HG03565 (cell line): ENCODE results near the gene STX19.

ENCODE experiments used
- ATAC-seq: cut with Tn5 transposase; IDR thresholded peaks from one replicate; pipeline ENCODE4 v1.9.1; 2021; ENCODE audit warnings: mild to moderate bottlenecking, moderate library complexity; ENCODE audit not compliant: unreplicated experiment

Gene STX19

DNA sequence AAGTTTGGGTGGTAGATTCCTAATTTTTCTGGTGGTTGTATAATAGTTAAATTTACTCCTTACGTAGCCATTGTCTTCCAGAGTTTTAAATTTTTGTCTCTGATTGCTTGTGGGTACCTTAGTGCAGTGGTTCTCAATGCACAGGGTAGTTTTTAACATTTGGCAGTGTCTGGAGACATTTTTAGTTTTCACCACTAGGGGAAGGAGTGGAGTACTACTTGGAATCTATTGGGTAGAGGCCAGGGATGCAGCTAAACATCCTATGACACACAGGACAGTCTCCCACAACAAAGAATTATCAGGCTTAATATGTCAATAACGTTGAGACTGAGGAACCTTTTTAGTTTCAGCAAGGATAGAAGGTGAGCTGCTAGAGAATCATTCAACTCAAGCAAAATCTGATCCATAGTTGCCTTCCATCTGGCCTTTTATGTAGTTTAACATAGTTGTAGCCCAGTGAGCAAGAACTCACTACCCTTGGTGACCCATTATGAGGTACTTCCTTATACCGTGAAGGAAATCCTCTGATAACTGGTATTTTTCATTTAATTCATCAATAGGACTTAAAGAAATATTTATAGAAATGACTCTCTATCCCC is 8.6 kb upstream of the STX19 start:
- ATAC-seq = peak; percentile 74

DNA sequence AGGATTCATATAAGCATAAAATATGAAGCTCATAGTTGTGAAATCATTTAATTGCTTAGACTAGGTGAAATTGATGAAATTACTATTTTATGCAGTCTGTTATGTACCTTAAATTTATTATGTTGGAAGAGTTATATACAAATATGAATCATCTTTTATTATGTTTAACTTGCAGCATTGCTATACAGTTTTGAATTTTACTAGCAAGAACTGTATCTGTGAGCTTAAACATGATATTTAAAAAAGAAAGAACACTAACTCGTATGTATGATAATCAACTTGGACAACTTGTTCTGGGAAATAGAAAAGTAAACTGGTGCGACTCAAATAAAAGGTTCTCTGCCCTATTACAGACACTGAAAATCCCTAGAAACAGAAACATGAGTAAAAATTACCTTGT is 1.8 kb downstream of the STX19 start:
- no peak for ATAC-seq

DNA sequence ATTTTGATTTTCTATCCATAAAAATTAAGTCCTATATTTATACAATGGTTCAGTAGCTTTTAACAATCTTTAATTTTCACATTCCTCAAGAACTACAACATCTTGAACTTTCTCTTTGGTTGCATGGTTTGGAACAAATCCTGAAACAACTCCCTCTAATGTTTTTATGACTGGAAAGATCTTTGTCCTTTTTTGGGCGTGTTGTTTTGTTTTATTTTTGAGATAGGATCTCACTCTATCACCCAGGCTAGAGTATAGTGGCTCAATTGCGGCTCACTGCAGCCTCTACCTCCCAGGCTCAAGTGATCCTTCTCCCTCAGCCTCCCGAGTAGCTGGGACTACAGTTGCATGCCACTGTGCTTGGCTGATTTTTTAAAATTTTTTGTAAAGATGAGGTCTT is 4.0 kb downstream of the STX19 start:
- no peak for ATAC-seq

DNA sequence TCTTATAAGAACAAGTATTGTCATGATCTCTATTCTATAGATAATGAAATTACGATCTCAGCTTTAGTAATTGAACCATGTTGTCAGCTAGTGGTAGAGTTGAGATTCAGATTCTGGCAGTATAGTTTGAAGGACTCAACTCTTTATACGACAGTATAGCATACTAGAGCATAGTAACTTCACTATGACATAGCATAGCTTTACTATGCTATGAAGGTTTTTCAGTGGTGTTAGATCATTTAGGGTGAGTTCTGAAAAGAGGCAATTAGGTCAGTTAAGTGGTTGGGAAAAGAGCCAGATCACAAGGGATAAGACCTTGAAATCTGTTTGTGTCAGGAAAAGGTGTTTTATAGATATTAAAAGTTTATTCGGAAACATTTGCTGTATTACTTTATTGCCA is 8.1 kb downstream of the STX19 start:
- no peak for ATAC-seq

DNA sequence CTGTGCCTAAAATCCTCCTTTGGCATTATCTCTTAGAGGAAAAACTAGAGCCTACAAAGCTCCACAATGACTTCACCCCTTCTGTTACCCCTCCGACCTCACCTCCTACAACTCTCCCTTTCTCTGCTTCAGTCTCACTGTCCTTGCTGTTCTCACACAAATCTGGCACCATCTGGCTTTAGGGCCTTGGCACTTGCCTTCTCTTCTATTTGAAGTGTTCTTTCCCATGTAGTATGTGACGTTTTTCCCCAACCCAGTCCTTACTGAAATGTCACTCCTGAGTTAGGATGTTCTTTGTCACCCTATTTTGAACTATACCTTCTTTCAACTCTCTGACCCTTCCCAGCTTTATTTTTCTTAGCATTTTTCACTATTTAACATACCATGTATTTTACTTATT is 8.7 kb downstream of the STX19 start:
- no peak for ATAC-seq

DNA sequence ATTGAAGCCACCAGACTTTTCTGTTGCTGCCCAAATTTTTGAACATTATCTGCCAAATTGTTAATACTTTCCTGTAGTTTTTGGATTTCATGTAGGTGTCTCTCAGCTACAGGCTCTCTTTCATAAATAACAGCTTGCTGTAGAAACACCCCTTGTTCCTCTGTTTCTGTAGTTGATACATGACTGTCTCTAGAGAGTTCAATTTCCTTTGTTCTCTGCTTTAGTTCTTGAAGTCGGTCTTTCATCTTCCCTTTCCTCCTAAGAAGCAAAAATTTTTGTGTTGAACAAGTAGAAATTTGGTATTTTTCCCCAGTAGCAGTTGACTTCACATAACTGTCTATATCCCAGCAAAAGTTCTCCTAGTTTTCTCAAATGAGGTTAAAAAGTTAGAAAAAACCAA is 13.4 kb downstream of the STX19 start:
- no peak for ATAC-seq

DNA sequence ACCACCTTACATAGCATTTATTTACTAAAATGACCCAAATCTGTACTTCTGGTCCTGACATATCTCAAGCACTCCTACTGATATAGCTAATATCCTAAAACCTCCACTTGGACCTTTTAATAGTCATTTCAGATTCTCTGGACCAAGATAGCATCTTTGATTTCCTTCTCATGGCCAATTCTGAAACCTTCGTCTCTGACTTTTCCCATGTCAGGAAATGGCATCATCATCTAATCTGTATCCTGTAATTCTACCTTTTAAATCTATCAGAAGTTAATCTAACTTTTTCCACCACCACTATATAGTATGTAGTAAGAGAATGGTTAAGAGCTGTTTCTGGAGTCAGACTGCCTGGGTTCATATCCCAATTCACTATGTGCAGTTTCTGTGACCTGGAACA is 16.2 kb downstream of the STX19 start:
- no peak for ATAC-seq

DNA sequence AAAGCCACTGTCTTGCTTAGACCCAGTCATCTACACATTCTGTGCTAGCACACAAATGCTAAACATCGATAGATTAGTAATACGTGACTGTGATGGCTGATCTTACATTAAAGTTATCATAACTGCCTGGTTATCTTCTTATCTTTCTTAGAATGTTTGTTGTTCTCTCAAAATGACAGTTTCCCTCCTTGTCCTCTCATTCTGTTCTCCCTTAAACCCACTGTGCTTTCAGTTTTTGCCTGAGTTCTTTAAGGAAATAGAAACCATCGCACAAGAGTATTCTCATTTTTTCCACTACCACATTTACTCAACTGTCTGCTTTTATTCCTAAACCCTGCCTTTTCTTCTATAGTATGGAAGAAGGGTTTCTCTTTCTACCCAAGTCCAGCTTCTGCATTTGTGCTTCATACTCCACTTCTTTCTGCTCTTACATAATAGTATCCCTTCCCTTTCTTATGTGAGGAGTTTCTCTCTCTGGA is 17.1 kb downstream of the STX19 start:
- no peak for ATAC-seq

DNA sequence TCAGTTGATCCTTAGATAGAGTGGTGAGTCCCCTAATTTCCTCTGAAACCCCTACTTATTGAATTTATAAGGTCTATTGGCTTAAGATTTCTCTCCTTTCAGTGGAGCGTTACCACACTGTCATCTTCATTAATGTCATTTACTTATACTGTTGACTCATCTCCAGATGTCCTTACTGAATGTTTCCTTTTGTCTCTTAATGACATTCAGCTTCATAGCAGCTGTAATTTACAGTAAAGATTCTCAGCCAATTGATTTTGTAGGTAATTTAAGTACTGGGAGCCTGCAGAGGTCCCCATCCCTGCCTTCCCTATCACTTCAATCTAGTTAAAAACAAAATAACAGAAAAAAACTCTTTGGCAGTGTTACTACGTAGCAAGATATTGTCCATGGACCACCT is 18.8 kb downstream of the STX19 start:
- ATAC-seq = no peak

DNA sequence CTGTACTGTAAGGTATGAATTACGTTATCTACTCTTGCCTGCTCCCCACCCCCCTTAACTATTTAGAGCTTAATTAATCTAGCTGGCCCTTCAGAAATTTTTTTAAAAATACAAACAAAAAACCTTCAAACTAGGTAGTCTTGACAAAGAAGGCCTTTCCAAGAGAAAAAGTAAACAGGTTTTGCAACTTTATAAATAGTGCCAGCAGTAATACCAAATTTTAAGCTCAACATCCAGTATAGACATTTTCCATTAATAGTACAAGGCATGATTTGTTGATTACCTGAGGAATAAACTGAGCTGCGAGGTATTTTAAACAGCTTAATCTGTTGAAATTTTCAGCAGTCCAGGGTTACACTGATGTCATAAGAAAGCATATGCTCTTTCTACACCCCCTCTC is 20.1 kb downstream of the STX19 start:
- no peak for ATAC-seq

DNA sequence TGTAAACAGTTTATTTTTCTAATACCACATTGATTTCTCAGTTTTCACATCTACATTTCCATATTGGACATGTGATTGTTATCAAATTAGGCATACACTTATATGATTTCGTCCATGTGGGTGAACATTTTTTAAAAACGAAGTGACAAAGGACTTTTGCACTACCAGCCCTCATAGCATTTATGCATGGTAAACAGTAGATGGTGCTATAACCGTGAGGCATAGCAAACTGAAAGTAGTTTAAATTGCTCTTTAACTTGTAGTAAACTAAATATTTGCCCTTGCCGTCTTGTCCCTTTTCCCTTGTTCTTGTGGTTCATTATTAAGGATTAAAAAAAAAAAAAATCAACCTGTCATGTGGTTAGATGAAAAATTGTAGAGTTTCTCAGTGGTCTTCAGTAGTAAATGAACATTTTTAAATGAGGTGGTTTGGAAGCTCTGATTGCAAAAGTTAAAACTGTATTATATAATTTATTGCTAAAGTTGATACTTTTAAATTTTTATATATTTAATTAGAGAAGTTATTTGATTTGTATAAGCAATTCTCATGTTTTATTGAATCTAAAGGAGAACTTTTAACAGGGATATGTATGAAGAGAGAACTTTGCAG is 24.0 kb downstream of the STX19 start:
- ATAC-seq = peak; percentile 87

DNA sequence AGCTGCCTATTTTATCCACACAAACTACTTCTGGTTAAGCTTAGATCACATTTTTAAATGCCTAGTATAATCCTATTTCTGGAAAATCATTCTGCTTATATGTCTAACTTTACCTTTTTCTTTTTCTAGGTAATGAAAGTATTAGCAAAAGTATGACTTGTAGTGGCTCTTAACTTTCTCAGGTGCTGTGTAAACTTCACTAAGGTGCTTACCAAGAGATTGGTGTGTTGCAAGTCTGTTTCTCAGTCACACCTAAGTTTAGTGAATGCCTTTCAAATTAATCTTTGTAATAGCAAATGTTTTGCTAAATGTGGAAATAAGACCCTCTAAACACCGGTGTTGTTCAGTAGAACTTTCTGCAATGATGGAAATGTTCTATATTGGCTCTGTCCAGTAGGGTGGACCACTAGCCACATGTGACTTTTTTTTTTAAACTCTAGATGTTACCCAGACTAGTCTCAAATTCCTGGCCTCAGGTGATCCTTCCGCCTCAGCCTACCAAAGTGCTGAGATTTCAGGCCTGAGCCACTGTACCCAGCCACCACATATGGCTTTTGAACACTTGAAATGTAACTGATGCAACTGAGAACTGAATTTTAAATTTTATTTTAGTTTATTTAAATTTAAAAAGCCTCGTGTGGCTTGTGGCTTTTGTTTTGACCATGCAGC is 26.4 kb downstream of the STX19 start:
- ATAC-seq = no peak

DNA sequence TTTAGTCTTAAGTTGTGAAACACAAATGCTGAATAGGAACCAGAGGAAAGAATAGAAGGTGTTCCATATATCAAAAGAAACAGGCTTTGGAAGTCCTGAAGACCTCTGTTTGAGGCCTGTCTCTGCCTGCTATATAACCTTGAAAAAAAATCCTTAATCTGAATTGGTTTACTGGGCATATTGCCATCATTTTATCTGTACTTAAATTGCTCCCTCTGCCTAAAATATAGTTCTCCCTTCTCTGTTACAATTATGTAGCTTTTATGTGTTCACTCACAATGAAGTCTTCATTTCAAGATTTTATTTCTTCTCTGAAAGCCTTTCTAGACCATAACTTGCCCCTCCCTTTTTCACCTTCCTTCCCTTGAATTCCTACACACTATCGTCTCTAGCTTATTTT is 27.2 kb downstream of the STX19 start:
- ATAC-seq = no peak

DNA sequence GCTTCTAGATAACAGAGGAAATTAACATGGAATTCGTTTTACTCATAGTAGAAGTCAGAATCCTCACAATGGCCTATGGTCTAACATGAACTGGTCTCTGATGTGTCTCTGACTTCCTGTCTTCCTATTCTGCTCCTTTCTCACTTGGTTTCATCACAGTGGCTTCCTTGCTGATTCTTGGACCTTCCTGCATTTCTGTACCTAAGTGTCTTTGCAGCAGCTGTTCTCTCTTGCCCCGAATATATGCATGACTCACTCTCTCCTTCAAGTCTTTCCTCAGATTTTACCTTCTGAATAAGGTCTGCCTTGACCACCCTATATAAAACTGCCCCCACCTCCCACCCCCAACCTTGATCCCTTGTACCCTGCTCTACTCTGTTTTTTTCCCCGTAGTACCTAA is 34.3 kb downstream of the STX19 start:
- ATAC-seq = no peak

DNA sequence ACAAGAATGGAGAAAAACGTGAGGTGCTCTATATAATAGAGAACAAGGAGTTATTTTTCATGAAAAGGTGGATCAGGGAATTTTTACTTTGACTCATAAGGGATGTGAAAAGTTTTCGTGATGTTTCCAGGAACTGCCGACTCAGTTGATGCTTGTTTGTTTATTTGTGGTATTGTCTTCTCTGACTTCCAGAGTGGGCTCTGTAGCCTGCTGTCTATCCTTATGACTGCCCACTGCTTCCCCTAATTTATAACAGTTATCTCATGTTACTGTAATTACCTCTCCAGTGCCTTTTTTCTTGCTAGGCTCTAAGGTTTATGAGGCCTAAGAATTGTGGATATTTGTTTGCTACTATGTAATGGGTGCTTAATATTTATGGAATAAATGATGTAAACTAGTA is 36.2 kb downstream of the STX19 start:
- no peak for ATAC-seq

DNA sequence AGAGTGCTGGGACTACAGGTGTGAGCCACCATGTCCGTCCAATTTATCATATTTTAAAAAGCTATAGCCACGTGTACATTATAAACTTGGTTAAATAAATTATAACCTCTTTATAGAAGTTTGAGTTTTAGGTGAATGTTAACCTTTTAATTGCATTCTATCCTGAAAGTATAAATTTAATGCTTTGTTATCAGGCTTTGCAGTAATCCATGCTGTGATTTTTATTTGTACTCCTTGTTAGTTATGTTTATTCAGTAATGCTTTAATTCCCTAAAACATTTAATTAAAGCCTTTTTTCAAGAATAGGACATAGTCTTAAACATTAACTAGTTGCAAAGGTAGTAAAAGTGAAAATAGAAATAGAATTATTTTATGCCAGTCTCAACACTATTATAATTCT is 36.8 kb downstream of the STX19 start:
- no peak for ATAC-seq

DNA sequence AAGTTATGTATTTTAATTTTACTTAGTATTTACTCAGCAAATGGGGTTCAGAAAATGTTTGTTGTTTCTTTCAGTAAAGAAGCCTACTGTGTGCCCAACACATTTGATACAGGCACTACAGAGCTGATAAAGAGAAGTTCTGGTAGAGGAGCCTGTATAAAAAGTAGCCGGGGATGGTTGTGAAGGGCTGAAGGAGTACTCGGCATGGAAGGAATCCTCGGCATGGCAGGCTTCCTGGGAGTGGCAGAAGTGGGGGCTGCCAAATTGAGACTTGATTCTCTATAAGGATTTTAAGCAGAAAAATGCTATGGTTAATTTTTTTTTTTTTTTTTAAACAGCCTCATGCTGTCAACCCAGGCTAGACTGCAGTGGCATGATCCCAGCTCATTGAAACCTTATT is 39.2 kb downstream of the STX19 start:
- no peak for ATAC-seq

DNA sequence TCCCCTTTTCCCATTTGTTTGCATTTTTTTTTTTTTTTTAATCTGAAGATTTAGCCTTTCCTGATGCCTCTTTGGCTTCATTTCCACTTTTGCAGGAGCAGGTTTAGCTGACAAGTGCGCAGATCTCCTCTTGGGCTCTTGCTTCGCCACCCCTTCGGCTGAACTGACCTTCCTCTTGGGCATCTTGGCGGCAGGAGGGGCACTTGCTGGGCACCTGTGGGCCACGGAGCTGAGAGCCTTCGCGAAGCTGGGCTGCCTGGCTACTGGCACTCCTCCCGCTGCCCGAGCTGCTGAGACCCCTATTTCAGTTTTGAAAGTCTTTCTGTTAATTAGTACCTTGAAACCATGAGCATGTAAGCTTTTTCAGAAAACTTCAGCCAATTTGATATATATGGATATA is 39.6 kb downstream of the STX19 start:
- no peak for ATAC-seq

DNA sequence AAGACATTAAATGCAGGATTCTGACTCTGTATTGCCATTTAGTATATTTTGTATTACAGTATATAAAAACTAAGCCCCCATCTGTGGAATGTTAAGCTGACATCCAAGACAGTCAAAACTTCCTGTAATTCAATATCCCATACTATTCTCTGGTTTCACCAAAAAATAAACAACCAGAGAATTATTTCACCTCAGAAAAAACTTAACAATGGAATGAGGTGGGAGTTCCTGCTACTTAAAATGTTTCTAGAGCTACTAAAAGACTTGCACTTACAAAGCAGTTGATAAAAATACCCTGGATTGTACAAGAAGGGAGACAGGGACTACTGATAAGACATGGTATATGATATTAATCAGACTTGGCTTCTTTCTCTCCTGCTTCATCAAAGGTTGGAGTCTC is 40.1 kb downstream of the STX19 start:
- no peak for ATAC-seq

DNA sequence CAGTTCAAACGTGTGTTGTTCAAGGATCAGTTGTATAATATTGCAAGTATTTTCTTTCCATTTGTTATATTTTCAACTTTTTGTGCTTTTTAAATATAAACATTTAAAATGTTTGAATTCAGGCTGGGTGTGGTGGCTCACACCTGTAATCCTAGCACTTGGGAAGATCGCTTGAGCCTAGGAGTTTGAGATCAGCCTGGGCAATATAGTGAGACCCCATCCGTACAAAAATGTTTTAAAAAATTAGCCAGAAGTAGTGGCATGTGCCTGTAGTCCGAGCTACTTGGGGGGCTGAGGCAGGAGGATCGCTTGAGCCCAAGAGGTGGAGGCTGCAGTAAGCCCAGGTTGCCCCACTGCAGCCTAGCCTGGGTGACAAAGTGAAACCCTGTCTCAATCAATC is 43.8 kb downstream of the STX19 start:
- ATAC-seq = no peak

DNA sequence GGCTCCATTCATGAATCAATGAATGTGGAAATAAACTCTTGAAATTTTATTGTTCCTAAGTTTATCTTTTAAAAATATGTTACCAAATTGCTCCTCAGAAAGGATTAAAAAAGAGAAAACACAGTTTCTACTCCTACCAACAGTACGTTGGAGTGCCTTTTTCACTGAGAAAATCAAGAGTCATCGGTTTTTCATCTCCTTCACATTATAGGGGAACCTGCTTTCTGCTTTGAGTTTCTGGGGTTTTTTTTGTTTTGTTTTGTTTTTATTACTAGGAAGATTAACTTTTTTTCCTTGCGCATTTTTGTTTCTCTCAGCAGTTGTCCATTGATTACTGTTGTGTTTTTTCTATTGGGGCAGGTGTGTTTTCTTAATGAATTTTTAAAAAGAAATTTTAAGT is 45.0 kb downstream of the STX19 start:
- ATAC-seq = no peak

DNA sequence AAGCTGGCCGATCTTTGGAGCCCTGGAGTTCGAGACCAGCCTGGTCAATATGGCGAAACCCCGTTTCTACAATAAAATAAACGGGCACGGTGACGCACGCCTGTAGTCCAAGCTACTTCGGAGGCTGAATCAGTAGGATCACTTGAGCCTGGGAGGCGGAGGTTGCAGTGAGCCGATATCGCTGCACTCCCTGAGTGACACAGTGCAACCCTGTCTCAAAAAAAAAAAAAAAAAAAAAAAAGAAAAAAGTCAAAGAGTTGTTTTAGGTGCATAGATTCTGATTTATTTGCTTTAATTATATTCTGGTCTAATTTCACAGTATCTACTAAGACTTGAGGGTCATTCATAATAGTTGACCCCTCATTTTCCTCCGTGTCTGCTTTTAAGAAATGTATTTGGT is 46.7 kb downstream of the STX19 start:
- no peak for ATAC-seq
